HepG2 (cell line): ENCODE results near the gene DNAJC4. TPM values are rescaled to one million over a fixed set of nuclear protein-coding genes. Genes with fewer than 3 reads are reported as not detected.

Source experiments
- ATAC-seq: fragments of 200-7000 bp; cut with Tn5 transposase; 3 replicates; pipeline ENCODE4 v1.9.1; 2020; ENCODE audit warnings: mild to moderate bottlenecking, moderate library complexity
- BruUV-seq: library from RNA; stranded (reverse); fragments of 400-500 nt; replicated peaks from 2 replicates; lab custom pipeline; 2021; lab: Mats Ljungman, UMichigan
- CTCF ChIA-PET: fragments of 300-600 bp; formaldehyde crosslinking; extraction: SDS; loops from one replicate; lab custom pipeline; 2021; ENCODE audit warnings: low total read pairs, inconsistent platforms, low intra/inter-chr PET ratio; lab: Yijun Ruan, JAX
- POLR2A ChIA-PET: fragments of 350-600 bp; sonication (Branson Sonifier 250); formaldehyde crosslinking; loops from one replicate; lab custom pipeline; 2020; ENCODE audit warnings: antibody characterized with exemption, inconsistent platforms; lab: Yijun Ruan, JAX
- DNase-seq: peaks from one replicate; pipeline ENCODE4 v3.0.0-alpha.2; 2015; ENCODE audit warnings: low spot score
- FAIRE-seq: peaks from 3 replicates; lab custom pipeline; 2011; peaks lifted over from hg19 to GRCh38; lab: Jason Lieb, UNC
- H2AFZ ChIP-seq: one replicate; pipeline ENCODE4 v1.6.1; 2011; ENCODE audit warnings: low read length, inconsistent platforms
- H3K27ac ChIP-seq: fragments of 300-600 bp; 3 replicates; pipeline ENCODE4 v1.8.0; 2011; ENCODE audit warnings: mixed run types, mild to moderate bottlenecking, mixed read lengths, low read length, inconsistent platforms; ENCODE audit not compliant: insufficient read depth; ENCODE audit errors: extremely low read length
- H3K27me3 ChIP-seq, 2 experiments: fragments of 200-600 bp in 1 of 2; 2 replicates in 1 of 2; 3 replicates in 1 of 2; pipeline versions ENCODE4 v1.6.0 to v1.8.0; 2011; ENCODE audit warnings: low read length in 2 of 2, mild to moderate bottlenecking in 2 of 2, moderate library complexity in 2 of 2, inconsistent platforms in 1 of 2; ENCODE audit not compliant: insufficient read depth in 2 of 2, control insufficient read depth in 1 of 2
- H3K36me3 ChIP-seq, 2 experiments: fragments of 200-600 bp in 1 of 2; replicated peaks in 1 of 2; 2 replicates in 1 of 2; 3 replicates in 1 of 2; pipeline versions ENCODE4 v1.5.1 to v1.8.0; 2011; ENCODE audit warnings: low read length in 2 of 2, inconsistent platforms in 1 of 2; ENCODE audit not compliant: insufficient read depth in 2 of 2, control insufficient read depth in 1 of 2
- H3K4me1 ChIP-seq: 2 replicates; pipeline ENCODE4 v1.5.1; 2012; ENCODE audit warnings: low read length, inconsistent platforms; ENCODE audit not compliant: insufficient read depth
- H3K4me2 ChIP-seq: 2 replicates; pipeline ENCODE4 v1.6.0; 2011; ENCODE audit warnings: low read depth, low read length, inconsistent platforms
- H3K4me3 ChIP-seq, 3 experiments: fragments of 200-600 bp in 1 of 3; sonication (generic), shearing (Covaris generic) in 1 of 3; replicated peaks in 1 of 3; 2 replicates each; pipeline ENCODE4 v1.5.1; 2011 to 2016; ENCODE audit warnings: low read length in 3 of 3, inconsistent platforms in 2 of 3, low read depth in 2 of 3, mild to moderate bottlenecking in 2 of 3, control low read depth in 1 of 3, mixed read lengths in 1 of 3; ENCODE audit not compliant: insufficient read depth in 1 of 3
- H3K79me2 ChIP-seq: one replicate; pipeline ENCODE4 v1.6.1; 2011; ENCODE audit warnings: low read length, inconsistent platforms; ENCODE audit not compliant: insufficient read depth
- H3K9ac ChIP-seq: 2 replicates; pipeline ENCODE4 v1.6.0; 2011; ENCODE audit warnings: mild to moderate bottlenecking, low read depth, low read length, inconsistent platforms; ENCODE audit not compliant: insufficient read depth
- H3K9me3 ChIP-seq: 2 replicates; pipeline ENCODE4 v1.5.1; 2012; ENCODE audit warnings: mild to moderate bottlenecking, low read length
- H4K20me1 ChIP-seq: 2 replicates; pipeline ENCODE4 v1.6.0; 2011; ENCODE audit warnings: inconsistent platforms, mild to moderate bottlenecking, low read length, moderate library complexity; ENCODE audit not compliant: insufficient read depth
- HNF4A ChIP-seq: sonication (generic); formaldehyde crosslinking; IDR thresholded peaks from 2 replicates; pipeline ENCODE4 v1.4.0; 2020; ENCODE audit warnings: missing genetic modification reagents
- JDP2 ChIP-seq: sonication (generic); formaldehyde crosslinking; IDR thresholded peaks from 2 replicates; pipeline ENCODE4 v1.8.1; 2022; ENCODE audit warnings: missing genetic modification reagents, borderline replicate concordance
- KDM2A ChIP-seq: sonication (generic); formaldehyde crosslinking; IDR thresholded peaks from 2 replicates; pipeline ENCODE4 v1.4.0; 2020; ENCODE audit warnings: low read depth, missing genetic modification reagents, borderline replicate concordance
- POGK ChIP-seq: sonication (generic); formaldehyde crosslinking; conservative IDR thresholded peaks from 2 replicates; pipeline ENCODE4 v1.8.0; 2022; ENCODE audit warnings: mild to moderate bottlenecking, moderate library complexity, missing genetic modification reagents
- SKIL ChIP-seq: sonication (generic); formaldehyde crosslinking; IDR thresholded peaks from 2 replicates; pipeline ENCODE4 v1.8.0; 2022; ENCODE audit warnings: missing genetic modification reagents, mild to moderate bottlenecking, moderate library complexity, borderline replicate concordance
- SRSF1 ChIP-seq: fragments of 200-400 bp; formaldehyde crosslinking; optimal IDR thresholded peaks from 2 replicates; pipeline ENCODE3; 2017; ENCODE audit warnings: mild to moderate bottlenecking, low read depth, low read length, moderate library complexity
- THAP9 ChIP-seq: sonication (generic); formaldehyde crosslinking; IDR thresholded peaks from 2 replicates; pipeline ENCODE4; 2020; ENCODE audit warnings: missing genetic modification reagents, mild to moderate bottlenecking, borderline replicate concordance
- ZNF256 ChIP-seq: sonication (generic); formaldehyde crosslinking; conservative IDR thresholded peaks from 2 replicates; pipeline ENCODE4 v1.4.0; 2020; ENCODE audit warnings: missing genetic modification reagents
- ZNF510 ChIP-seq: sonication (generic); formaldehyde crosslinking; IDR thresholded peaks from 2 replicates; pipeline ENCODE4 v1.4.0; 2020; ENCODE audit warnings: low read depth, mild to moderate bottlenecking, missing genetic modification reagents
- ZNF570 ChIP-seq: sonication (generic); formaldehyde crosslinking; IDR thresholded peaks from 2 replicates; pipeline ENCODE4 v1.4.0; 2020; ENCODE audit warnings: mild to moderate bottlenecking, missing genetic modification reagents, borderline replicate concordance
- ZNF770 ChIP-seq: sonication (generic); formaldehyde crosslinking; IDR thresholded peaks from 2 replicates; pipeline ENCODE4 v1.5.0; 2020; ENCODE audit warnings: mild to moderate bottlenecking, missing genetic modification reagents
- WGBS: methylation state at CpG from one replicate; pipeline ENCODE4 v1.1.6; 2017; ENCODE audit warnings: low lambda C conversion rate; 5-methylcytosine and 5-hydroxymethylcytosine counted together
- in situ Hi-C: cut with HindIII; loops from 2 replicates; pipeline ENCODE4 v1.10.0; 2017; ENCODE audit warnings: low pct_unique_long_range_greater_than_20kb; ENCODE audit not compliant: extremely low pct_ligation_motif_present
- intact Hi-C: fragments of 100-400 bp; cut with micrococcal nuclease; formaldehyde crosslinking; loops from one replicate; pipeline ENCODE4 v1.10.0; 2022; ENCODE audit not compliant: unreplicated experiment
- polyA plus RNA-seq, 8 experiments: library from polyadenylated mRNA; depleted of rRNA in 3 of 8; stranded (reverse) in 7 of 8; unstranded in 1 of 8; fragments of >200 nt; fragmentation: Illumina TruSeq in 4 of 8; extraction: Trizol in 4 of 8; gene quantifications; 2 replicates each; pipeline versions ENCODE4 v1.2.1 to v1.2.3, GENCODE V29; 2011 to 2016; ENCODE audit warnings: low read depth in 4 of 8, missing spikeins in 1 of 8, mixed read lengths in 1 of 8; ENCODE audit not compliant: insufficient read depth in 1 of 8
- total RNA-seq, 5 experiments: library from RNA; depleted of rRNA; stranded (reverse); fragments of >200 nt; fragmentation: Illumina TruSeq; extraction: Trizol; gene quantifications; 2 replicates each; pipeline ENCODE4 v1.2.3, GENCODE V29; 2016; ENCODE audit warnings: low read depth in 1 of 5

DNAJC4 gene
- total and polyA plus RNA-seq, 2 of the 13 experiments (the other 11 are each of a cell fraction or from before 2014, with no cell fraction given) = 10.3 to 60.8 TPM

- no peak overlapping the region for H2AFZ ChIP-seq
- ATAC-seq = no peak
- no peak for TF ChIP-seq SKIL (CRISPR knock-in tag)
- no peak for TF ChIP-seq THAP9 (CRISPR knock-in tag)
- TF ChIP-seq HNF4A (CRISPR knock-in tag) = no peak
- TF ChIP-seq KDM2A (CRISPR knock-in tag) = no peak
- no peak for TF ChIP-seq ZNF510
- TF ChIP-seq JDP2 (CRISPR knock-in tag) = no peak
- no peak for TF ChIP-seq POGK (CRISPR knock-in tag)
- no peak for TF ChIP-seq ZNF256 (CRISPR knock-in tag)
- TF ChIP-seq SRSF1 = no peak
- TF ChIP-seq ZNF770 (CRISPR knock-in tag) = no peak
- TF ChIP-seq ZNF570 (CRISPR knock-in tag) = no peak
- in situ Hi-C loops = no loop called here
- no peak for FAIRE-seq
- intact Hi-C loops = no loop called here
- H3K27ac ChIP-seq = peak overlapping the region; percentile 60
- H3K4me2 ChIP-seq = peak overlapping the region; percentile 61; the same call in 1 of the 2 replicates
- 93% methylated on average over 4 of the region's 9 CpGs for WGBS
- no peak overlapping the region for H3K4me3 ChIP-seq
- H3K27me3 ChIP-seq = no peaks in the 10 kb centered on the region; a peak in 1 of 5 replicates
- no peaks in the 10 kb centered on the region for H3K9me3 ChIP-seq
- peaks cover 62% of the 10 kb centered on the region for H3K4me1 ChIP-seq
- CTCF ChIA-PET = no interaction called here
- H4K20me1 ChIP-seq = no peaks in the 10 kb centered on the region
- H3K36me3 ChIP-seq = peaks cover 0 to 1% of the 10 kb centered on the region in 2 experiments; a peak in 1 of 5 replicates
- no TSS peak for BruUV-seq
- peaks cover 12% of the 10 kb centered on the region for H3K79me2 ChIP-seq
- DNase-seq = no peak
- POLR2A ChIA-PET = interaction anchor here (1.0 to 2.3 kb wide), 10 partner anchors 8 to 80 kb away, joined by 4 to 31 read pairs (median 7); partner anchors contain the start of genes MACROD1, NUDT22, PLCB3 and PPP1R14B
- H3K9ac ChIP-seq = no peak overlapping the region
Observed at GRCh38 chr11:64238076-64238475, 7.7 kb downstream of the DNAJC4 start.
